HEK293 (cell line): ENCODE data around the gene HMCN2.

Source experiments
- SCRT2 ChIP-seq: fragments of 450-650 bp; formaldehyde crosslinking; IDR thresholded peaks from 2 replicates; pipeline ENCODE4 v1.5.1; 2016; ENCODE audit warnings: missing biosample characterization, missing genetic modification characterization
- ZBTB48 ChIP-seq: fragments of 450-650 bp; formaldehyde crosslinking; IDR thresholded peaks from 2 replicates; pipeline ENCODE4 v1.5.1; 2016; ENCODE audit warnings: missing biosample characterization, missing genetic modification characterization
- ZNF274 ChIP-seq, 2 experiments: fragments of 200-500 bp in 1 of 2; fragments of 450-650 bp in 1 of 2; sonication (Bioruptor generic) in 1 of 2; formaldehyde crosslinking in 1 of 2; IDR thresholded peaks; 2 replicates each; pipeline versions ENCODE4 v1.5.1 to v1.6.1; 2014 to 2016; ENCODE audit warnings: borderline replicate concordance in 1 of 2, inconsistent platforms in 1 of 2, low read length in 1 of 2, missing biosample characterization in 1 of 2, missing genetic modification characterization in 1 of 2
- ZNF571 ChIP-seq: fragments of 450-650 bp; formaldehyde crosslinking; IDR thresholded peaks from 2 replicates; pipeline ENCODE4 v1.5.0; 2017; ENCODE audit warnings: missing biosample characterization, missing genetic modification characterization
- TF ChIP-seq, protein P1 (sequence below): fragments of 450-650 bp; formaldehyde crosslinking; IDR thresholded peaks from 2 replicates; pipeline ENCODE4 v1.5.1; 2016; ENCODE audit warnings: missing biosample characterization, missing genetic modification characterization
- TF ChIP-seq, protein P2 (sequence below): fragments of 450-650 bp; formaldehyde crosslinking; IDR thresholded peaks from 2 replicates; pipeline ENCODE4 v1.5.1; 2016; ENCODE audit warnings: missing biosample characterization, missing genetic modification characterization

- TF ChIP-seq, protein P1, sequence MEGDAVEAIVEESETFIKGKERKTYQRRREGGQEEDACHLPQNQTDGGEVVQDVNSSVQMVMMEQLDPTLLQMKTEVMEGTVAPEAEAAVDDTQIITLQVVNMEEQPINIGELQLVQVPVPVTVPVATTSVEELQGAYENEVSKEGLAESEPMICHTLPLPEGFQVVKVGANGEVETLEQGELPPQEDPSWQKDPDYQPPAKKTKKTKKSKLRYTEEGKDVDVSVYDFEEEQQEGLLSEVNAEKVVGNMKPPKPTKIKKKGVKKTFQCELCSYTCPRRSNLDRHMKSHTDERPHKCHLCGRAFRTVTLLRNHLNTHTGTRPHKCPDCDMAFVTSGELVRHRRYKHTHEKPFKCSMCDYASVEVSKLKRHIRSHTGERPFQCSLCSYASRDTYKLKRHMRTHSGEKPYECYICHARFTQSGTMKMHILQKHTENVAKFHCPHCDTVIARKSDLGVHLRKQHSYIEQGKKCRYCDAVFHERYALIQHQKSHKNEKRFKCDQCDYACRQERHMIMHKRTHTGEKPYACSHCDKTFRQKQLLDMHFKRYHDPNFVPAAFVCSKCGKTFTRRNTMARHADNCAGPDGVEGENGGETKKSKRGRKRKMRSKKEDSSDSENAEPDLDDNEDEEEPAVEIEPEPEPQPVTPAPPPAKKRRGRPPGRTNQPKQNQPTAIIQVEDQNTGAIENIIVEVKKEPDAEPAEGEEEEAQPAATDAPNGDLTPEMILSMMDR (tag by site-specific recombination): no peak
- TF ChIP-seq ZBTB48 (tag by site-specific recombination): no peak
- TF ChIP-seq, protein P2, sequence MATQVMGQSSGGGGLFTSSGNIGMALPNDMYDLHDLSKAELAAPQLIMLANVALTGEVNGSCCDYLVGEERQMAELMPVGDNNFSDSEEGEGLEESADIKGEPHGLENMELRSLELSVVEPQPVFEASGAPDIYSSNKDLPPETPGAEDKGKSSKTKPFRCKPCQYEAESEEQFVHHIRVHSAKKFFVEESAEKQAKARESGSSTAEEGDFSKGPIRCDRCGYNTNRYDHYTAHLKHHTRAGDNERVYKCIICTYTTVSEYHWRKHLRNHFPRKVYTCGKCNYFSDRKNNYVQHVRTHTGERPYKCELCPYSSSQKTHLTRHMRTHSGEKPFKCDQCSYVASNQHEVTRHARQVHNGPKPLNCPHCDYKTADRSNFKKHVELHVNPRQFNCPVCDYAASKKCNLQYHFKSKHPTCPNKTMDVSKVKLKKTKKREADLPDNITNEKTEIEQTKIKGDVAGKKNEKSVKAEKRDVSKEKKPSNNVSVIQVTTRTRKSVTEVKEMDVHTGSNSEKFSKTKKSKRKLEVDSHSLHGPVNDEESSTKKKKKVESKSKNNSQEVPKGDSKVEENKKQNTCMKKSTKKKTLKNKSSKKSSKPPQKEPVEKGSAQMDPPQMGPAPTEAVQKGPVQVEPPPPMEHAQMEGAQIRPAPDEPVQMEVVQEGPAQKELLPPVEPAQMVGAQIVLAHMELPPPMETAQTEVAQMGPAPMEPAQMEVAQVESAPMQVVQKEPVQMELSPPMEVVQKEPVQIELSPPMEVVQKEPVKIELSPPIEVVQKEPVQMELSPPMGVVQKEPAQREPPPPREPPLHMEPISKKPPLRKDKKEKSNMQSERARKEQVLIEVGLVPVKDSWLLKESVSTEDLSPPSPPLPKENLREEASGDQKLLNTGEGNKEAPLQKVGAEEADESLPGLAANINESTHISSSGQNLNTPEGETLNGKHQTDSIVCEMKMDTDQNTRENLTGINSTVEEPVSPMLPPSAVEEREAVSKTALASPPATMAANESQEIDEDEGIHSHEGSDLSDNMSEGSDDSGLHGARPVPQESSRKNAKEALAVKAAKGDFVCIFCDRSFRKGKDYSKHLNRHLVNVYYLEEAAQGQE (tag by site-specific recombination): no peak
- TF ChIP-seq ZNF571 (tag by site-specific recombination): no peak
- no peak for TF ChIP-seq SCRT2 (tag by site-specific recombination)
- TF ChIP-seq ZNF274 (IDR thresholded peaks at IDR 0.05; ENCODE audit: low read length): no peak
- TF ChIP-seq ZNF274 (tag by site-specific recombination; IDR thresholded peaks at IDR 0.05; ENCODE audit: borderline replicate concordance): no peak
These were observed 121.8 kb downstream of the HMCN2 start for GRCh38 chr9:130387398-130387797.
